ENCODE results near the gene PRORP. TPM values are rescaled to one million over a fixed set of nuclear protein-coding genes. Genes with fewer than 3 reads are reported as not detected.

Gene PRORP
- total RNA-seq, 1 experiment from 2014 or later, result 44.1 TPM

GRCh38 chr14:35113308-35113950, 8.9 kb upstream of the PRORP start (continued):
- TF ChIP-seq PREB (CRISPR knock-in tag; IDR thresholded peaks at IDR 0.05; ENCODE audit: borderline replicate concordance) (no peak), ATF1 (CRISPR knock-in tag; IDR thresholded peaks at IDR 0.05) (no peak), ZNF423 (CRISPR knock-in tag; IDR thresholded peaks at IDR 0.05) (no peak), ZNF512 (CRISPR knock-in tag; IDR thresholded peaks at IDR 0.05; ENCODE audit: borderline replicate concordance) (no peak), ZNF532 (CRISPR knock-in tag; IDR thresholded peaks at IDR 0.05; ENCODE audit: borderline replicate concordance) (no peak)

- H3K27ac Mint-ChIP-seq, result no peak overlapping the region
- H3K27me3 Mint-ChIP-seq (ENCODE audit: low read depth), result no peaks in the 10 kb centered on the region
- CTCF ChIA-PET, result interaction anchor here (0.7 kb wide), 1 partner anchor 58 kb away, joined by 3 read pairs; no protein-coding TSS in a partner anchor
- ATAC-seq (no peak), DNase-seq (ENCODE audit: low spot score) (no peak)
- peaks cover 16% of the 10 kb centered on the region for H3K4me1 Mint-ChIP-seq
- peaks cover 62% of the 10 kb centered on the region for H3K36me3 Mint-ChIP-seq
- no peak for TF ChIP-seq NFYB (CRISPR knock-in tag; conservative IDR thresholded peaks at IDR 0.05; ENCODE audit: low read depth)
- TF ChIP-seq ZNF532 (CRISPR knock-in tag; IDR thresholded peaks at IDR 0.05; ENCODE audit: borderline replicate concordance), result no peak
- TF ChIP-seq ATF6 (CRISPR knock-in tag; IDR thresholded peaks at IDR 0.05), result no peak
- TF ChIP-seq CREB1 (CRISPR knock-in tag; IDR thresholded peaks at IDR 0.05), result no peak
- TF ChIP-seq AFF4 (CRISPR knock-in tag; IDR thresholded peaks at IDR 0.05; ENCODE audit: borderline replicate concordance), result no peak
- TF ChIP-seq CDX4 (CRISPR knock-in tag; IDR thresholded peaks at IDR 0.05; ENCODE audit: borderline replicate concordance), result no peak
- TF ChIP-seq ZNF317 (CRISPR knock-in tag; IDR thresholded peaks at IDR 0.05; ENCODE audit: borderline replicate concordance, low read depth), result no peak
- TF ChIP-seq ZNF219 (CRISPR knock-in tag; IDR thresholded peaks at IDR 0.05; ENCODE audit: borderline replicate concordance), result no peak
- no peak for TF ChIP-seq JAZF1 (CRISPR knock-in tag; IDR thresholded peaks at IDR 0.05)
- TF ChIP-seq NFATC4 (CRISPR knock-in tag; IDR thresholded peaks at IDR 0.05), result no peak
- POLR2A ChIA-PET, result no interaction called here
- no peak overlapping the region for H3K4me3 Mint-ChIP-seq
- H3K9me3 Mint-ChIP-seq, result peaks cover 19% of the 10 kb centered on the region
These were observed 8.3 kb upstream of the PRORP start for GRCh38 chr14:35114036-35114435.

All from WTC11 (cell line).